ENCODE results near the gene HOXD9.

DNA sequence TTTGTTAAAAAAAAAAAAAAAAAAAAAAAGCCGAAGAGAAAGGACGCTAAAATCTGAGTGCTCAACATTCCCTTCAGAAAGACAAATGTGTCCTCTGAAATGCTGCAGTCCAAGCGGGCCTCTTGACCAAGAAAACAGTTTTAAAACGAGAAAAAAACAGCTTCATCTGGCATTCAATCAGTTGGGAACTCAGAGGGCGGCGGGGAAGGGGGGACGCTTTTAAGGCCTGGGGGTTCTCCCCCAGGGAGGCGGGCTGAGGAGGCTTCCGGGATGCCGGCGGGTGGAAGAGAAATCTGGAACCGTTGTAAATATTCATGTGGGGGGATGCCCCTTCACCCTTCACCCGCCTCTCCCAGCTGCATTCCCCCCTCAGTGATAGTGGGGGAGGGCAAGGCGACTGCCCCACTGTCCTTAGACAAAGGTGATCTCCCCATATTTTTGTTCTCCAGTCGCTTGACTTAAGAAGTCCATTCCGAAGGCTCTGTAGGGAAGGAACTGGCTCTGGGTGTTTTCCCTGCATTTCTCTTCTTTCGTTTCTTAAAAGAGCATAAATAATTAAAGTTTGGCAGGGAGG, 18.7 kb upstream of the HOXD9 start:
- TF ChIP-seq, protein P1, sequence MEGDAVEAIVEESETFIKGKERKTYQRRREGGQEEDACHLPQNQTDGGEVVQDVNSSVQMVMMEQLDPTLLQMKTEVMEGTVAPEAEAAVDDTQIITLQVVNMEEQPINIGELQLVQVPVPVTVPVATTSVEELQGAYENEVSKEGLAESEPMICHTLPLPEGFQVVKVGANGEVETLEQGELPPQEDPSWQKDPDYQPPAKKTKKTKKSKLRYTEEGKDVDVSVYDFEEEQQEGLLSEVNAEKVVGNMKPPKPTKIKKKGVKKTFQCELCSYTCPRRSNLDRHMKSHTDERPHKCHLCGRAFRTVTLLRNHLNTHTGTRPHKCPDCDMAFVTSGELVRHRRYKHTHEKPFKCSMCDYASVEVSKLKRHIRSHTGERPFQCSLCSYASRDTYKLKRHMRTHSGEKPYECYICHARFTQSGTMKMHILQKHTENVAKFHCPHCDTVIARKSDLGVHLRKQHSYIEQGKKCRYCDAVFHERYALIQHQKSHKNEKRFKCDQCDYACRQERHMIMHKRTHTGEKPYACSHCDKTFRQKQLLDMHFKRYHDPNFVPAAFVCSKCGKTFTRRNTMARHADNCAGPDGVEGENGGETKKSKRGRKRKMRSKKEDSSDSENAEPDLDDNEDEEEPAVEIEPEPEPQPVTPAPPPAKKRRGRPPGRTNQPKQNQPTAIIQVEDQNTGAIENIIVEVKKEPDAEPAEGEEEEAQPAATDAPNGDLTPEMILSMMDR (IDR thresholded peaks at IDR 0.05): no peak
- TF ChIP-seq POLR2A (IDR thresholded peaks at IDR 0.05): no peak

Data from testis (tissue), 2 donors.